ENCODE data around the gene SLC6A20. TPM values are rescaled to one million over a fixed set of nuclear protein-coding genes. Genes with fewer than 3 reads are reported as not detected.
"Not testable (repeated sequence)": the region's sequence is repeated elsewhere in the genome, so short reads cannot be mapped to it uniquely, and the experiment has no call there.

SLC6A20 gene
- total RNA-seq, 2 donors from 2014 or later, result not detected

- no peaks in the 10 kb centered on the region for H3K27me3 ChIP-seq
- no peak for TF ChIP-seq CTCF (IDR thresholded peaks at IDR 0.05)
- no peak overlapping the region for H3K4me3 ChIP-seq
- peaks cover 0 to 8% of the 10 kb centered on the region in 2 donors for H3K9me3 ChIP-seq
- no peak overlapping the region for H3K27ac ChIP-seq
- no peaks in the 10 kb centered on the region for H3K4me1 ChIP-seq
- peak; percentile 56 for DNase-seq (ENCODE audit: low spot score)
- H3K36me3 ChIP-seq, result no peaks in the 10 kb centered on the region
Observed at GRCh38 chr3:45762647-45763302, 33.6 kb downstream of the SLC6A20 start.

GRCh38 chr3:45761831-45762230 is 34.5 kb downstream of the SLC6A20 start:
- peak; percentile 28 for DNase-seq (ENCODE audit: low spot score)
- TF ChIP-seq CTCF (IDR thresholded peaks at IDR 0.05), result no peak
- Histone ChIP-seq H3K27me3 (no peaks in the 10 kb centered on the region), H3K4me1 (no peaks in the 10 kb centered on the region), H3K27ac (no peak overlapping the region), H3K4me3 (no peak overlapping the region), H3K36me3 (no peaks in the 10 kb centered on the region), H3K9me3 (peaks cover 0 to under 1% of the 10 kb centered on the region in 2 donors)

GRCh38 chr3:45760878-45761711 is 35.2 kb downstream of the SLC6A20 start:
- Histone ChIP-seq H3K4me3 (no peak overlapping the region), H3K36me3 (no peaks in the 10 kb centered on the region), H3K27ac (no peak overlapping the region), H3K27me3 (no peaks in the 10 kb centered on the region), H3K4me1 (no peaks in the 10 kb centered on the region), H3K9me3 (no peaks in the 10 kb centered on the region)
- peak; percentile 59 for DNase-seq (ENCODE audit: low spot score)
- peak; percentile 51 to 84 for TF ChIP-seq CTCF (IDR thresholded peaks at IDR 0.05)

- TF ChIP-seq CTCF (IDR thresholded peaks at IDR 0.05), result no peak
- Histone ChIP-seq H3K27me3 (no peaks in the 10 kb centered on the region), H3K4me1 (no peaks in the 10 kb centered on the region), H3K9me3 (no peaks in the 10 kb centered on the region), H3K36me3 (no peaks in the 10 kb centered on the region), H3K27ac (no peak overlapping the region), H3K4me3 (no peak overlapping the region)
- peak; percentile 34 for DNase-seq (ENCODE audit: low spot score)
Observed at GRCh38 chr3:45759851-45760250, 36.5 kb downstream of the SLC6A20 start.

- no peak for TF ChIP-seq CTCF (IDR thresholded peaks at IDR 0.05)
- H3K27ac ChIP-seq, result no peak overlapping the region
- no peaks in the 10 kb centered on the region for H3K36me3 ChIP-seq
- H3K4me1 ChIP-seq, result no peaks in the 10 kb centered on the region
- H3K27me3 ChIP-seq, result no peaks in the 10 kb centered on the region
- no peaks in the 10 kb centered on the region for H3K9me3 ChIP-seq
- no peak overlapping the region for H3K4me3 ChIP-seq
- DNase-seq (ENCODE audit: low spot score), result peak; percentile 50
Observed at GRCh38 chr3:45758871-45759270, 37.5 kb downstream of the SLC6A20 start.

- H3K4me3 ChIP-seq, H3K36me3 ChIP-seq, H3K9me3 ChIP-seq, H3K27ac ChIP-seq, H3K27me3 ChIP-seq, H3K4me1 ChIP-seq: not testable (repeated sequence)
- DNase-seq (ENCODE audit: low spot score), result peak; percentile 30
Observed at GRCh38 chr3:45757141-45757540, 39.2 kb downstream of the SLC6A20 start.
